GM23338 (cell line): ENCODE data around the gene VEPH1.

Source experiments
- CREB1 ChIP-seq: fragments of 250-450 bp; sonication (Bioruptor Pico); IDR thresholded peaks from 2 replicates; pipeline ENCODE4 v1.5.0; 2020; ENCODE audit warnings: low read depth, mild to moderate bottlenecking, moderate library complexity
- CTCF ChIP-seq, 2 experiments: fragments of 200-600 bp in 1 of 2; sonication (generic) in 1 of 2; conservative IDR thresholded peaks; 2 replicates each; pipeline versions ENCODE4 v1.5.1 to v1.6.1; 2016 to 2017; ENCODE audit warnings: antibody characterized with exemption in 2 of 2, low read depth in 2 of 2, mild to moderate bottlenecking in 2 of 2, moderate library complexity in 1 of 2
- EZH2 ChIP-seq: fragments of 200-600 bp; sonication (generic); IDR thresholded peaks from one replicate; pipeline ENCODE4 v1.8.0; 2017; ENCODE audit warnings: antibody characterized with exemption, mild to moderate bottlenecking, low read depth; ENCODE audit not compliant: unreplicated experiment
- NANOG ChIP-seq: IDR thresholded peaks from 2 replicates; pipeline ENCODE4 v1.6.1; 2016; ENCODE audit warnings: antibody characterized with exemption, borderline replicate concordance

GRCh38 chr3:157300094-157300493 is 203.1 kb downstream of the VEPH1 start:
- TF ChIP-seq EZH2 = no peak
- TF ChIP-seq NANOG = no peak
- no peak for TF ChIP-seq CTCF (conservative IDR thresholded peaks at IDR 0.05; ENCODE audit: low read depth in 2 of 2)
- TF ChIP-seq CREB1 (CRISPR knock-in tag) = no peak
